SK-N-SH treated with all-trans-retinoic acid at 6 μM for 48 hours (cell line): Measurements from ENCODE around the gene CLEC1A.
A peak's percentile ranks its signal among the peaks of the same experiment; 100 is the strongest.

Experiments
- ATAC-seq: fragments of 200-7000 bp; cut with Tn5 transposase; 3 replicates; pipeline ENCODE4 v1.9.1; 2020; ENCODE audit warnings: mild to moderate bottlenecking, moderate library complexity
- ARNTL ChIP-seq: fragments of 450-650 bp; formaldehyde crosslinking; IDR thresholded peaks from 2 replicates; pipeline ENCODE4 v1.5.0; 2020; ENCODE audit warnings: low read depth, mild to moderate bottlenecking, moderate library complexity, borderline replicate concordance
- BACH2 ChIP-seq: fragments of 250-450 bp; sonication (Bioruptor Pico); IDR thresholded peaks from 2 replicates; pipeline ENCODE4 v1.9.0; 2021; ENCODE audit warnings: mild to moderate bottlenecking, borderline replicate concordance
- CSDC2 ChIP-seq: fragments of 250-450 bp; sonication (Bioruptor Pico); IDR thresholded peaks from 2 replicates; pipeline ENCODE4 v1.5.0; 2020; ENCODE audit warnings: mild to moderate bottlenecking, moderate library complexity
- ESRRG ChIP-seq: fragments of 250-450 bp; sonication (Bioruptor Pico); IDR thresholded peaks from 2 replicates; pipeline ENCODE4 v1.6.1; 2021; ENCODE audit warnings: mild to moderate bottlenecking
- GLIS3 ChIP-seq: fragments of 250-450 bp; sonication (Bioruptor Pico); IDR thresholded peaks from 2 replicates; pipeline ENCODE4 v1.5.0; 2020; ENCODE audit warnings: mild to moderate bottlenecking, moderate library complexity
- ISL1 ChIP-seq: fragments of 250-450 bp; sonication (Bioruptor Pico); IDR thresholded peaks from 2 replicates; pipeline ENCODE4 v2.1.2; 2022; ENCODE audit warnings: mild to moderate bottlenecking, moderate library complexity
- OSR1 ChIP-seq: fragments of 250-450 bp; sonication (Bioruptor Pico); IDR thresholded peaks from 2 replicates; pipeline ENCODE4 v1.8.0; 2022; ENCODE audit warnings: moderate library complexity, mild to moderate bottlenecking, inconsistent platforms
- PPARA ChIP-seq: fragments of 250-450 bp; sonication (Bioruptor Pico); IDR thresholded peaks from 2 replicates; pipeline ENCODE4 v1.5.0; 2020; ENCODE audit warnings: mild to moderate bottlenecking, borderline replicate concordance
- TCF4 ChIP-seq: fragments of 250-450 bp; sonication (Bioruptor Pico); IDR thresholded peaks from 2 replicates; pipeline ENCODE4 v1.8.0; 2021; ENCODE audit warnings: mild to moderate bottlenecking, moderate library complexity, borderline replicate concordance
- TOX ChIP-seq: fragments of 250-450 bp; sonication (Bioruptor Pico); IDR thresholded peaks from 2 replicates; pipeline ENCODE4 v1.8.0; 2021; ENCODE audit warnings: mild to moderate bottlenecking, moderate library complexity, borderline replicate concordance
- ZFP3 ChIP-seq: fragments of 250-450 bp; sonication (Bioruptor Pico); IDR thresholded peaks from 2 replicates; pipeline ENCODE4 v1.5.0; 2020; ENCODE audit warnings: mild to moderate bottlenecking, moderate library complexity
- ZFP30 ChIP-seq: fragments of 450-650 bp; formaldehyde crosslinking; IDR thresholded peaks from 2 replicates; pipeline ENCODE4 v1.5.0; 2022; ENCODE audit warnings: mild to moderate bottlenecking, moderate library complexity
- ZNF565 ChIP-seq: fragments of 450-650 bp; formaldehyde crosslinking; conservative IDR thresholded peaks from 2 replicates; pipeline ENCODE4 v1.5.0; 2020; ENCODE audit warnings: low read depth, mild to moderate bottlenecking, moderate library complexity
- ZNF70 ChIP-seq: fragments of 450-650 bp; formaldehyde crosslinking; IDR thresholded peaks from 2 replicates; pipeline ENCODE4 v1.5.0; 2020; ENCODE audit warnings: mild to moderate bottlenecking, moderate library complexity
- ZNF8 ChIP-seq: fragments of 450-650 bp; formaldehyde crosslinking; IDR thresholded peaks from 2 replicates; pipeline ENCODE4 v1.5.0; 2020; ENCODE audit warnings: mild to moderate bottlenecking, moderate library complexity
- TF ChIP-seq, protein P1 (sequence below): fragments of 250-450 bp; sonication (Bioruptor Pico); IDR thresholded peaks from 2 replicates; pipeline ENCODE4 v1.5.1; 2020; ENCODE audit warnings: low read depth, mild to moderate bottlenecking, moderate library complexity
- TF ChIP-seq, protein P2 (sequence below): fragments of 250-450 bp; sonication (Bioruptor Pico); IDR thresholded peaks from 2 replicates; pipeline ENCODE4 v1.5.1; 2021; ENCODE audit warnings: mild to moderate bottlenecking, moderate library complexity
- TF ChIP-seq, protein P3 (sequence below): fragments of 250-450 bp; sonication (Bioruptor Pico); IDR thresholded peaks from 2 replicates; pipeline ENCODE4 v1.5.0; 2020; ENCODE audit warnings: mild to moderate bottlenecking, moderate library complexity
- TF ChIP-seq, protein P4 (sequence below): fragments of 250-450 bp; sonication (Bioruptor Pico); IDR thresholded peaks from 2 replicates; pipeline ENCODE4 v1.8.0; 2020; ENCODE audit warnings: mild to moderate bottlenecking, moderate library complexity, borderline replicate concordance

CLEC1A gene

DNA sequence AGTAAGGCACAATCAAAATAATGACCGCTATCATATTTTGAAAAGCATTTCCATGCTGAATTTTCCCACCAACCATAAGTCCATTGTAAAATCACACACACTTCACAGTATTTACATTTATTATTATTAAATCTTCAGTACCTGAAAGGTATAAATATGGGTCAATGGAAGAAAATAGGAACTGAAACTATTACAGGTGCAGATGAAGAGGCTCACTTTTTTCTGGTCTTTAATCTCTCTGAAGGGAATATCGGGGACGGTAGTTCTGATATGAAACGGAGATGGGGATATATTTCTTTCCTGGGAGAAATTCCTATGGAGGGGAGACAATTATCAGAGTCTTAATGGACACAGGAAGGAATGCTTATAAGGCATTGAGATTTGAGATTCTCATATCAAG is 28.4 kb downstream of the CLEC1A start (continued):
- no peak for TF ChIP-seq GLIS3 (CRISPR knock-in tag)
- TF ChIP-seq OSR1 (CRISPR knock-in tag) = no peak
- TF ChIP-seq ARNTL (CRISPR knock-in tag) = no peak
- TF ChIP-seq, protein P1, sequence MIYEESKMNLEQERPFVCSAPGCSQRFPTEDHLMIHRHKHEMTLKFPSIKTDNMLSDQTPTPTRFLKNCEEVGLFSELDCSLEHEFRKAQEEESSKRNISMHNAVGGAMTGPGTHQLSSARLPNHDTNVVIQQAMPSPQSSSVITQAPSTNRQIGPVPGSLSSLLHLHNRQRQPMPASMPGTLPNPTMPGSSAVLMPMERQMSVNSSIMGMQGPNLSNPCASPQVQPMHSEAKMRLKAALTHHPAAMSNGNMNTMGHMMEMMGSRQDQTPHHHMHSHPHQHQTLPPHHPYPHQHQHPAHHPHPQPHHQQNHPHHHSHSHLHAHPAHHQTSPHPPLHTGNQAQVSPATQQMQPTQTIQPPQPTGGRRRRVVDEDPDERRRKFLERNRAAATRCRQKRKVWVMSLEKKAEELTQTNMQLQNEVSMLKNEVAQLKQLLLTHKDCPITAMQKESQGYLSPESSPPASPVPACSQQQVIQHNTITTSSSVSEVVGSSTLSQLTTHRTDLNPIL (CRISPR knock-in tag) = no peak
- TF ChIP-seq, all 23 proteins: peak for 0

DNA sequence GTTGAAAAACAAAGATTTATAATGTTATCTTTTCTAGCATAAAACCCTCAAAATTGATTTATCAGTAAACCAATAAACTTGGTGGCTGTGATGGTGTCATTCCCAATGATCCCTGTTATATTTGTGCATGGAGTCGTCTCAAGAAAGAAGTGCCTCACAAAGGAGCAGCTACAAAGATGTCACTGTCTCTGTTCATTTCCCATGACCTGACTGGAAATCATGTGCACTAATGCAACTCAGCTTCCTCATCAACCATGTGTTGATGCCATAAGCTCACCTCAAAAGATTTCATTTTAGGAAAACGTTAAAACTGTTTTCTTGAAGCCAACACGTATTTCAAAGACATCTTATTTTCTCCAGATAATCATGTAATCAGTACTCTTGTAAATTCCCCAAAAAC is 28.8 kb downstream of the CLEC1A start:
- no peak for ATAC-seq
- TF ChIP-seq TCF4 (CRISPR knock-in tag) (no peak), PPARA (no peak), ZNF70 (CRISPR knock-in tag) (no peak), ZFP3 (CRISPR knock-in tag) (no peak), BACH2 (CRISPR knock-in tag) (no peak), ESRRG (CRISPR knock-in tag) (no peak), CSDC2 (no peak), ISL1 (CRISPR knock-in tag) (no peak), ARNTL (CRISPR knock-in tag) (no peak)
- TF ChIP-seq, protein P2, sequence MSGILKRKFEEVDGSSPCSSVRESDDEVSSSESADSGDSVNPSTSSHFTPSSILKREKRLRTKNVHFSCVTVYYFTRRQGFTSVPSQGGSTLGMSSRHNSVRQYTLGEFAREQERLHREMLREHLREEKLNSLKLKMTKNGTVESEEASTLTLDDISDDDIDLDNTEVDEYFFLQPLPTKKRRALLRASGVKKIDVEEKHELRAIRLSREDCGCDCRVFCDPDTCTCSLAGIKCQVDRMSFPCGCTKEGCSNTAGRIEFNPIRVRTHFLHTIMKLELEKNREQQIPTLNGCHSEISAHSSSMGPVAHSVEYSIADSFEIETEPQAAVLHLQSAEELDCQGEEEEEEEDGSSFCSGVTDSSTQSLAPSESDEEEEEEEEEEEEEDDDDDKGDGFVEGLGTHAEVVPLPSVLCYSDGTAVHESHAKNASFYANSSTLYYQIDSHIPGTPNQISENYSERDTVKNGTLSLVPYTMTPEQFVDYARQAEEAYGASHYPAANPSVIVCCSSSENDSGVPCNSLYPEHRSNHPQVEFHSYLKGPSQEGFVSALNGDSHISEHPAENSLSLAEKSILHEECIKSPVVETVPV (CRISPR knock-in tag) = no peak
- TF ChIP-seq, protein P3, sequence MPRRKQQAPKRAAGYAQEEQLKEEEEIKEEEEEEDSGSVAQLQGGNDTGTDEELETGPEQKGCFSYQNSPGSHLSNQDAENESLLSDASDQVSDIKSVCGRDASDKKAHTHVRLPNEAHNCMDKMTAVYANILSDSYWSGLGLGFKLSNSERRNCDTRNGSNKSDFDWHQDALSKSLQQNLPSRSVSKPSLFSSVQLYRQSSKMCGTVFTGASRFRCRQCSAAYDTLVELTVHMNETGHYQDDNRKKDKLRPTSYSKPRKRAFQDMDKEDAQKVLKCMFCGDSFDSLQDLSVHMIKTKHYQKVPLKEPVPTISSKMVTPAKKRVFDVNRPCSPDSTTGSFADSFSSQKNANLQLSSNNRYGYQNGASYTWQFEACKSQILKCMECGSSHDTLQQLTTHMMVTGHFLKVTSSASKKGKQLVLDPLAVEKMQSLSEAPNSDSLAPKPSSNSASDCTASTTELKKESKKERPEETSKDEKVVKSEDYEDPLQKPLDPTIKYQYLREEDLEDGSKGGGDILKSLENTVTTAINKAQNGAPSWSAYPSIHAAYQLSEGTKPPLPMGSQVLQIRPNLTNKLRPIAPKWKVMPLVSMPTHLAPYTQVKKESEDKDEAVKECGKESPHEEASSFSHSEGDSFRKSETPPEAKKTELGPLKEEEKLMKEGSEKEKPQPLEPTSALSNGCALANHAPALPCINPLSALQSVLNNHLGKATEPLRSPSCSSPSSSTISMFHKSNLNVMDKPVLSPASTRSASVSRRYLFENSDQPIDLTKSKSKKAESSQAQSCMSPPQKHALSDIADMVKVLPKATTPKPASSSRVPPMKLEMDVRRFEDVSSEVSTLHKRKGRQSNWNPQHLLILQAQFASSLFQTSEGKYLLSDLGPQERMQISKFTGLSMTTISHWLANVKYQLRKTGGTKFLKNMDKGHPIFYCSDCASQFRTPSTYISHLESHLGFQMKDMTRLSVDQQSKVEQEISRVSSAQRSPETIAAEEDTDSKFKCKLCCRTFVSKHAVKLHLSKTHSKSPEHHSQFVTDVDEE (CRISPR knock-in tag) = no peak
- TF ChIP-seq, protein P1 (CRISPR knock-in tag) = no peak
- TF ChIP-seq, all 23 proteins: peak for 0

DNA sequence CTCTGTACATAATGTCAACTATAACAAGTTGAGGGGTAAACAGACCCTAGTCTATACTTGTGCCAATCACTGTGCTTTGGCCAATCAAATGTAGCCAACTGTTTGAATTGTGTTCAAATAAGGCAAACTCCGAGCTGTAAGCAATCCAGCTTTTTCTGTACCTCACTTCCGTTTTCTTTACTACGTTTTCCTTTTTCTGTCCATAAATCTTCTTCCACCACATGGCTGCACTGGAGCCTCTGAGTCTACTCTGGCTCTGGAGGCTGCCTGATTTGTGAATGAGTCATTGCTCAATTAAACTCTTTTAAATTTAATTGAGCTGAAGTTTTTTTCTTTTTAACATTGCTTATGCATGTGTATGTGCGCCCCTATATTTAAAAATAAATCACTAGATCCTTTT is 29.7 kb downstream of the CLEC1A start:
- TF ChIP-seq ISL1 (CRISPR knock-in tag) (0 out of 2 replicates have a peak, but pooled peaks have one; percentile 15), TCF4 (CRISPR knock-in tag) (no peak)
- ATAC-seq = no peak

DNA sequence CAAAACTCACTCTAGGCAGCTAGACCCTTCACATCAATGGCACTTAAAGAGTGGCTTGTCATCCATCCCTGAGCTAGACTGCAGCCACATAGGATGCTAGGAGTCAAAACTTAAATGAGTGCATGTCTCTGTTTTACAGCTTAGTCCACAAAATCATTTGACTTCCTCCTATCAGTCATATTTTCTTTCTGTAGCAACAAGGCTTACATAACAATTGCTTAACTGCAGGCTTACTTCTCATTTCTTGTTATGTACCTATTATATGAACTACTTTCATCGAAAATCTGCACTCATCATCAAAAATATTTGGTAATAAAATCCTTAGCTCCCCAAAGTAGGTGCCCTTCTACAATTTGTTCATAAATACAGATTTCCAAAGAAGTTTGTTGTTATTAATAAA is 30.1 kb downstream of the CLEC1A start:
- no peak for ATAC-seq
- TF ChIP-seq, protein P1 (CRISPR knock-in tag) = no peak
- TF ChIP-seq ZFP30 (CRISPR knock-in tag) = no peak
- TF ChIP-seq TOX (CRISPR knock-in tag) = no peak
- TF ChIP-seq, protein P4, sequence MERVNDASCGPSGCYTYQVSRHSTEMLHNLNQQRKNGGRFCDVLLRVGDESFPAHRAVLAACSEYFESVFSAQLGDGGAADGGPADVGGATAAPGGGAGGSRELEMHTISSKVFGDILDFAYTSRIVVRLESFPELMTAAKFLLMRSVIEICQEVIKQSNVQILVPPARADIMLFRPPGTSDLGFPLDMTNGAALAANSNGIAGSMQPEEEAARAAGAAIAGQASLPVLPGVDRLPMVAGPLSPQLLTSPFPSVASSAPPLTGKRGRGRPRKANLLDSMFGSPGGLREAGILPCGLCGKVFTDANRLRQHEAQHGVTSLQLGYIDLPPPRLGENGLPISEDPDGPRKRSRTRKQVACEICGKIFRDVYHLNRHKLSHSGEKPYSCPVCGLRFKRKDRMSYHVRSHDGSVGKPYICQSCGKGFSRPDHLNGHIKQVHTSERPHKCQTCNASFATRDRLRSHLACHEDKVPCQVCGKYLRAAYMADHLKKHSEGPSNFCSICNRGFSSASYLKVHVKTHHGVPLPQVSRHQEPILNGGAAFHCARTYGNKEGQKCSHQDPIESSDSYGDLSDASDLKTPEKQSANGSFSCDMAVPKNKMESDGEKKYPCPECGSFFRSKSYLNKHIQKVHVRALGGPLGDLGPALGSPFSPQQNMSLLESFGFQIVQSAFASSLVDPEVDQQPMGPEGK = no peak
- TF ChIP-seq ZNF8 = no peak
- no peak for TF ChIP-seq ZNF565 (CRISPR knock-in tag)
- no peak for TF ChIP-seq GLIS3 (CRISPR knock-in tag)
- TF ChIP-seq OSR1 (CRISPR knock-in tag) = no peak
- no peak for TF ChIP-seq ZNF70 (CRISPR knock-in tag)
